ENCODE data around the gene DNAJB12. TPM values are rescaled to one million over a fixed set of nuclear protein-coding genes. Genes with fewer than 3 reads are reported as not detected.
A peak's percentile ranks its signal among the peaks of the same experiment; 100 is the strongest.

DNAJB12 gene
- total RNA-seq, 1 donor from 2014 or later, result 39.0 TPM

DNA sequence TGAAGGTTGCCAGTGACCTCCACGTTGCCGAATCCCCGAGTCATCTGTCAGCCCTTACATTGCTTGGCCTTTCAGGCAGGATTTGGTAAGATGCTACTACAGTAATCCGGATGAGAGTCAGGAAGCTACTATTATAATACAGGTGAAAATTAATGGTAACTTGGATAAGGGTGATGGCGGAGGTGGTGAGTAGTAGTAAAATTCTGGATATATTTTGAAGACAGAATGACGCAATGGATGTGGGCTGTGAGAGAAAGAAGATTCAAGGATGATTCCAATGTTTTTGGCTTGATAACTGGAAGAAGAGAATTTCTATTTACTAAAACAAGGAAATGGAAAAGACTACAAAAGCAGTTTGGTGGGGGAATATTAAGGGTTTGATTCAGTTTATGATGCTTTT, 1.4 kb upstream of the DNAJB12 start:
- ChIA-PET POLR2A (no interaction called here), CTCF (no interaction called here)
- intact Hi-C loops (cut with micrococcal nuclease), result loop anchor here (10.0 kb wide), 1 partner anchor 1139 kb away; the partner anchor contains the start of gene PPP3CB
- Mint-ChIP-seq H3K4me3 (peak overlapping the region; percentile 61), H3K27ac (no peak overlapping the region), H3K27me3 (no peaks in the 10 kb centered on the region), H3K4me1 (peaks cover 35% of the 10 kb centered on the region), H3K36me3 (ENCODE audit: low read depth) (peaks cover 26% of the 10 kb centered on the region), H3K9me3 (no peaks in the 10 kb centered on the region)
- TF ChIP-seq, protein P1, sequence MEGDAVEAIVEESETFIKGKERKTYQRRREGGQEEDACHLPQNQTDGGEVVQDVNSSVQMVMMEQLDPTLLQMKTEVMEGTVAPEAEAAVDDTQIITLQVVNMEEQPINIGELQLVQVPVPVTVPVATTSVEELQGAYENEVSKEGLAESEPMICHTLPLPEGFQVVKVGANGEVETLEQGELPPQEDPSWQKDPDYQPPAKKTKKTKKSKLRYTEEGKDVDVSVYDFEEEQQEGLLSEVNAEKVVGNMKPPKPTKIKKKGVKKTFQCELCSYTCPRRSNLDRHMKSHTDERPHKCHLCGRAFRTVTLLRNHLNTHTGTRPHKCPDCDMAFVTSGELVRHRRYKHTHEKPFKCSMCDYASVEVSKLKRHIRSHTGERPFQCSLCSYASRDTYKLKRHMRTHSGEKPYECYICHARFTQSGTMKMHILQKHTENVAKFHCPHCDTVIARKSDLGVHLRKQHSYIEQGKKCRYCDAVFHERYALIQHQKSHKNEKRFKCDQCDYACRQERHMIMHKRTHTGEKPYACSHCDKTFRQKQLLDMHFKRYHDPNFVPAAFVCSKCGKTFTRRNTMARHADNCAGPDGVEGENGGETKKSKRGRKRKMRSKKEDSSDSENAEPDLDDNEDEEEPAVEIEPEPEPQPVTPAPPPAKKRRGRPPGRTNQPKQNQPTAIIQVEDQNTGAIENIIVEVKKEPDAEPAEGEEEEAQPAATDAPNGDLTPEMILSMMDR (IDR thresholded peaks at IDR 0.05), result no peak
- no peak for DNase-seq
- no peak for ATAC-seq (ENCODE audit: low read depth)

DNA sequence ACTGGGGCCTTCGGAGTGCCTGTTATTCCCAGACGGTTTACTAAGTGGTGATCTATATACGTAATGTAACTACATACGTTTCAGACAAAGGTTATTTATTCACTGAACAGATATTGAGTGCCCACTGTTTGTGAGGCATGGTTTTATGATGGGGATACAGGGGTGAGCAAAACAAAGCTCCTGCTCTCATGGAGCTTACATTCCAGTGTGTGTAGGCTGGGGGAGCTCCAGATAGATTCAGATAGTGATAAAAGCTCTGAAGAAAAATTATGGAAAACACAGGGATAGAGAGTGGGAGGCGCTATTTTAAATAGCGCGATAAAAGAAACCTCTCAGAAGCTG, 466 bp upstream of the DNAJB12 start:
- H3K9me3 Mint-ChIP-seq, result no peaks in the 10 kb centered on the region
- CTCF ChIA-PET, result interaction anchor here (0.7 to 1.2 kb wide), 4 partner anchors 9 to 479 kb away, joined by 3 to 5 read pairs (median 4); no protein-coding TSS in a partner anchor
- H3K27me3 Mint-ChIP-seq, result no peaks in the 10 kb centered on the region
- H3K4me3 Mint-ChIP-seq, result peak overlapping the region; percentile 99
- DNase-seq (no peak), ATAC-seq (ENCODE audit: low read depth) (no peak)
- intact Hi-C loops (cut with micrococcal nuclease), result loop anchor here (2.0 to 10.0 kb wide), 2 partner anchors 338 to 1140 kb away; partner anchors contain the start of genes MCU and PPP3CB
- POLR2A ChIA-PET, result interaction anchor here (0.6 to 2.8 kb wide), 12 partner anchors 9 to 741 kb away, joined by 3 to 20 read pairs (median 5); partner anchors contain the start of genes ANAPC16, ASCC1 and MCU
- peak overlapping the region; percentile 99 for H3K27ac Mint-ChIP-seq
- peaks cover 35% of the 10 kb centered on the region for H3K36me3 Mint-ChIP-seq (ENCODE audit: low read depth)
- peaks cover 35% of the 10 kb centered on the region for H3K4me1 Mint-ChIP-seq
- TF ChIP-seq, protein P1 (IDR thresholded peaks at IDR 0.05), result no peak

- H3K27ac Mint-ChIP-seq, result peak overlapping the region; percentile 99
- POLR2A ChIA-PET, result interaction anchor here (1.2 to 2.8 kb wide), 4 partner anchors 9 to 266 kb away, joined by 3 to 19 read pairs (median 4); no protein-coding TSS in a partner anchor
- TF ChIP-seq, protein P1 (IDR thresholded peaks at IDR 0.05), result no peak
- H3K4me3 Mint-ChIP-seq, result peak overlapping the region; percentile 99
- CTCF ChIA-PET, result no interaction called here
- no peaks in the 10 kb centered on the region for H3K9me3 Mint-ChIP-seq
- H3K27me3 Mint-ChIP-seq, result no peaks in the 10 kb centered on the region
- H3K4me1 Mint-ChIP-seq, result peaks cover 35% of the 10 kb centered on the region
- intact Hi-C loops (cut with micrococcal nuclease), result loop anchor here (1.0 to 10.0 kb wide), 4 partner anchors 339 to 1141 kb away; partner anchors contain the start of genes ECD, FAM149B1, MCU and PPP3CB
- no peak for ATAC-seq (ENCODE audit: low read depth)
- DNase-seq, result no peak
- H3K36me3 Mint-ChIP-seq (ENCODE audit: low read depth), result peaks cover 45% of the 10 kb centered on the region
Measured at GRCh38 chr10:72353965-72354355, 759 bp downstream of the DNAJB12 start.

GRCh38 chr10:72353028-72353964, 1.4 kb downstream of the DNAJB12 start:
- Mint-ChIP-seq H3K4me3 (peak overlapping the region; percentile 99), H3K9me3 (no peaks in the 10 kb centered on the region), H3K27me3 (no peaks in the 10 kb centered on the region), H3K36me3 (ENCODE audit: low read depth) (peaks cover 52% of the 10 kb centered on the region), H3K4me1 (peaks cover 35% of the 10 kb centered on the region), H3K27ac (peak overlapping the region; percentile 99)
- no peak for ATAC-seq (ENCODE audit: low read depth)
- POLR2A ChIA-PET, result interaction anchor here (0.5 to 2.8 kb wide), 3 partner anchors 17 to 1433 kb away, joined by 3 to 19 read pairs (median 4); no protein-coding TSS in a partner anchor
- TF ChIP-seq, protein P1 (IDR thresholded peaks at IDR 0.05), result no peak
- DNase-seq, result no peak
- CTCF ChIA-PET, result interaction anchor here (0.8 kb wide), 1 partner anchor 17 kb away, joined by 3 read pairs; no protein-coding TSS in a partner anchor
- intact Hi-C loops (cut with micrococcal nuclease), result loop anchor here (10.0 kb wide), 1 partner anchor 1142 kb away; the partner anchor contains the start of gene PPP3CB

- DNase-seq, result no peak
- POLR2A ChIA-PET, result no interaction called here
Measured at GRCh38 chr10:72351479-72351878, 3.2 kb downstream of the DNAJB12 start.

More at GRCh38 chr10:72351479-72351878, 3.2 kb downstream of the DNAJB12 start:
- peaks cover 56% of the 10 kb centered on the region for H3K36me3 Mint-ChIP-seq (ENCODE audit: low read depth)
- intact Hi-C loops (cut with micrococcal nuclease), result loop anchor here (10.0 kb wide), 1 partner anchor 1143 kb away; the partner anchor contains the start of gene PPP3CB
- no peak overlapping the region for H3K4me3 Mint-ChIP-seq
- H3K27ac Mint-ChIP-seq, result no peak overlapping the region
- H3K4me1 Mint-ChIP-seq, result peaks cover 35% of the 10 kb centered on the region
- no peak for ATAC-seq (ENCODE audit: low read depth)
- no peaks in the 10 kb centered on the region for H3K9me3 Mint-ChIP-seq
- CTCF ChIA-PET, result no interaction called here
- H3K27me3 Mint-ChIP-seq, result no peaks in the 10 kb centered on the region
- TF ChIP-seq, protein P1 (IDR thresholded peaks at IDR 0.05), result no peak

Measured in activated B cell treated with CpG ODN at 0.5 μM for 24 hours (primary cell).